Astrocyte of the spinal cord (primary cell): ENCODE data around the gene PTPN6.

Source experiments
- DNase-seq: peaks from one replicate; pipeline ENCODE4 v3.0.0; 2011; ENCODE audit warnings: low read depth, low spot score
- H3K4me3 ChIP-seq: 2 replicates; pipeline ENCODE4 v1.5.1; 2011; ENCODE audit warnings: low read depth, mild to moderate bottlenecking, low read length, moderate library complexity
- CTCF ChIP-seq: IDR thresholded peaks from 2 replicates; pipeline ENCODE4 v1.5.1; 2012; ENCODE audit warnings: low read depth, mild to moderate bottlenecking, low read length, inconsistent platforms
- in situ Hi-C: cut with HindIII; loops from 2 replicates; pipeline ENCODE4 v1.10.0; 2017; ENCODE audit warnings: low sequenced_read_pairs

PTPN6 gene

GRCh38 chr12:6957151-6957701, 6.1 kb downstream of the PTPN6 start:
- in situ Hi-C loops = no loop called here
- TF ChIP-seq CTCF = no peak
- DNase-seq = no peak
- no peak overlapping the region for H3K4me3 ChIP-seq

GRCh38 chr12:6957741-6958608, 6.8 kb downstream of the PTPN6 start:
- no peak for TF ChIP-seq CTCF
- in situ Hi-C loops = no loop called here
- no peak overlapping the region for H3K4me3 ChIP-seq
- no peak for DNase-seq

GRCh38 chr12:6958609-6959057, 7.5 kb downstream of the PTPN6 start:
- TF ChIP-seq CTCF = no peak
- no peak for DNase-seq
- in situ Hi-C loops = no loop called here
- no peak overlapping the region for H3K4me3 ChIP-seq

GRCh38 chr12:6959058-6959804, 8.1 kb downstream of the PTPN6 start:
- no peak overlapping the region for H3K4me3 ChIP-seq
- TF ChIP-seq CTCF = no peak
- DNase-seq = no peak
- in situ Hi-C loops = no loop called here

- no peak for TF ChIP-seq CTCF
- in situ Hi-C loops = no loop called here
- H3K4me3 ChIP-seq = no peak overlapping the region
- DNase-seq = no peak
These were observed 8.8 kb downstream of the PTPN6 start for GRCh38 chr12:6959805-6960592.
